ENCODE data around the gene TGM2.

The TGM2 gene

GRCh38 chr20:38129893-38130609 is 35.0 kb downstream of the TGM2 start:
- no peak for DNase-seq

DNA sequence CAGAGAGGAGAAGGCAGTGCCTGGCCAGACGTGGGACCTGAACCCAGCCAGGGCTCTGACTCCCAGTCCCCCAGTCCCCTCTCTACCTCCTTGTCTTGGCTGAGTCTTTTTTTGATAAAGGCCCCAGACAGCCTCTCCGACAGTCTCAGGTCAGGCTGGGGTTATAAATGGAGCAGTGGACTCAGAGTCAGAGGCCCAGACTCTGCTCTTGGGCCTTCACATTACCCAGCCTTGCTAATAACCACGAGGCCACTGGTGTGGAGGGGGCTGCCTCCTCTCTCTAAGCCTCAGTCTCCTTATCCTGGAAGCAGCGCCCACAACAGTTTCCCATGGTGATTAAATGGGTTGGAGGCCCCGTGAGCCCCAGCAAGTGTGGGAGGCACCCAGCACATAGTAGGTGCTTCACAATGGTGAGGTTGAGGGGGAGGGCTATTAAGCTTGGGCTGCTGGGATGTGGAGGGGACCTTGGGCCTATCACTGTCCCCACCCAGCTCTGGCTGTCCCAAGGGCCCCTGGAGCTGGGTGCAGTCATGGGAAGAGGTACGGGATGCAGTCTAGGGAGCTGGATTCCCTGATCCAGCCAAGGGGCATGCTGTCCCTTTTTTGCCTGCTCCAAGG is 35.7 kb downstream of the TGM2 start:
- no peak for DNase-seq

DNA sequence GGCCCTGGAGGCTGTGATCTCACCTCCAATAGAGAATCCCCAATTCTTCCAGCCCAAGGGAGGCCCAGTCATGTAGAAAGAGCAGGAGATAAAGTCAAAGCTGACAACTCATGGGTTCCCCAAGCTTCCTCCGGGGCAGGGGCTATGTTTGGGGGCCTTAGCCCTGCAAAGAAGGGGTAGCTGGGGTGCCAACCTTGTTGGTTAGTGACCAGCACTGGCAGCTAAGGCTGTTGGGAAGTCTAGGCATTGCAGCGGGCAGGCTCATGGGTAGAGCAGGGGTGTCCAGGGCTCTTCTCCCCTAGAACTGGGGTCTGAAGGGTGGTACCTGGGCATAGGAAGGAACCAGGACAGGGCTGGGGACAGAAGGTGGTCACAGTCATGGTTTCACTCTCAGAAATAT is 36.4 kb downstream of the TGM2 start:
- no peak for DNase-seq

DNA sequence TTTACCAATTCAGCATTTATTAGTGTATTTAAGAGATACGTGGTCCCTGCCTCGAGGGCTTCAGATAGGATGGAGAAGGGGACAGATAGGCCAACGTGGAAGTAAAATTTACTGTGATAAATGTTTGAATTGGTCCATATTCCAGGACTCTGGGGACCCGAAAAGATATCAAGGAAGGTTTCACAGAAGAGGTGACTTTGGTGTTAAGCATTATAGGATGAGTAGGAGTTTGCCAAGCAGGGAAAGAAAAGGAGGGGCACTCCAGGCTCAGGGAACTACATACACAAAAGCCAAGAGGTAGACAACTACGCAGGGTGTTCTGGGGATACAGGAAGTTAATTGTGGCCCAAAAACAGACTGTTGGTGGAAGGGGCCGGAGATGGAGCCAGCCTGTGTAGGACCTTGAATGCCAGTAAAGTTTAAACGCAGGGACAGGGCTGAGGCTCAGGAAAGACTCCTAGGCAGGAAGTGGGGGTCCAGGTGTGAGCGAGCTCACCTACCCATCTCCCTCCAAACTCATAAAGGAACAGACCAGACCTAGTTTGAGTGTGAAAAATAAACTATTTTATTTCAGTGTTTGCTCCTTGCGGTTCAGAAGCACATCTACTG is 37.0 kb downstream of the TGM2 start:
- DNase-seq = no peak

DNA sequence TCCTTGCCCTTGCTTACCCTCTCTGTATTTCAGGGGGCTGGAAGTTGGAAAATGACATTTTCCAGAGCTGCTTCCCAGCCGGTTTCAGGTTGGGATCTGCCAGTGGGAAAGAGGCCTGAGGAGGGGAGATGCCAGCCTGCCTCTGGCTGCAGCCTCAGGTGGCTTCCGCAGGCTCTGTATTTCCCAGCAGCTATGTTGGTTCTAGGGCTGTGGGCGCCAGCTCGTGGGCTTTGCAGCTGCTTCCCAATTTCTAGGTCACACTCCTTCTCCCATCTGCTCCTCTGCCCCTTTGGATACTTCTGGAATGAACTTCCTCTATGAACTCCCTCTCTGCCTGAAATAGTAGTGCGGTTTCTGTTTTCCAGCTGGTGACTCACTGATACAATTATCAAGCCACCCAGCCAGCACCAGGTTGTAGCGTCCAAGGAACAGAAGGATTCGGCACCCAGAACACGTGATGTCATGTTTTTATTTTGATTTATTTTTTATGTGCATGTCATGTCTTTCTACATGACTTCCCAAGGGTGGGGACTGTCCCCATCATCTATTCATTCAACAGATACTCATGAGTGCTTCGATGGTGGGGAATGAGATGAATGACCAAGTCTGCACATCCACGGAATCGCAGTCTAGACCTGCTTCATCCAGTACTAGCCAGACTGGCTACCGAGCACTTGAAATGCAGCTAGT is 38.0 kb downstream of the TGM2 start:
- no peak for DNase-seq

DNA sequence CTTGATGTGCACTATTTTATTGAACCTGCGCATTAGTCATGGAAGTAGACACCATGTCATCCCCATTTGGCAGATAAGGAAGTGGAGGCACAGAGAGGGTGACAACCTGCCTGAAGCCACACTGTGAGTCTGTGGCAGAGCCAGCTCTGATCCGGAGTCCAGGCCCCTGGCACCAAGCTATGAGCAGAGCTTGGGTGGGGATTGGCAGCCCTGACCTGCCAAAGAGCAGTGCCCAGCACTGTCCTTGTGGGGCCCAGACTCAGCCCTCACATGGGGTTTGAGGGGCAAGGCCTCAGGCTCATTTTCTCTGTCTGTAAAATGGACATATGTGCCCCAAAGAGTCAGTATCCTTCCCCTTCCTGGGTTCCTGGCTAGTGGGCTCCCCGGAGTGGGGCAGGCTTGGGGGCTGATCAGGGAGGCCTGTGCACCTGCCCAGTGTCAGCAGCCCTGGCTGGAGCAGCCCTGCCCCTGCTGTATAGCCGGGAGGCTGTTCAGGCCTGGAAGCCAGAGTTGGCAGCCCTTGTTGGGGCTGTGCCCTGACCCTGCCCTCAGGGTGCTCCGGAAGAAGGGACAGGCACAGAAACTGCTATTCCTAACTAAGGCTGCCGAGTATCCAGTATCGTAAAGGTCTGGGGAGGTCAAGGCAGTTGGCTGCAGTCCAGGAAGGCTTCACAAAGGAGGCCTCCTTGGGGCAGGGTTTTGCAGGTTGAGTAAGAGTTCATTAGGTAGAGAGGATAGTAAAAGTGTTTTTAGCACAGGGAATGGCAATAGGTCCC is 38.7 kb downstream of the TGM2 start:
- no peak for DNase-seq

GRCh38 chr20:38125157-38126056 is 39.7 kb downstream of the TGM2 start:
- DNase-seq = no peak

- DNase-seq = no peak
Observed at GRCh38 chr20:38123021-38123587, 42.0 kb downstream of the TGM2 start.

- DNase-seq = no peak
Observed at GRCh38 chr20:38121741-38122140, 43.3 kb downstream of the TGM2 start.

- DNase-seq = no peak
Observed at GRCh38 chr20:38120625-38120988, 44.5 kb downstream of the TGM2 start.

DNA sequence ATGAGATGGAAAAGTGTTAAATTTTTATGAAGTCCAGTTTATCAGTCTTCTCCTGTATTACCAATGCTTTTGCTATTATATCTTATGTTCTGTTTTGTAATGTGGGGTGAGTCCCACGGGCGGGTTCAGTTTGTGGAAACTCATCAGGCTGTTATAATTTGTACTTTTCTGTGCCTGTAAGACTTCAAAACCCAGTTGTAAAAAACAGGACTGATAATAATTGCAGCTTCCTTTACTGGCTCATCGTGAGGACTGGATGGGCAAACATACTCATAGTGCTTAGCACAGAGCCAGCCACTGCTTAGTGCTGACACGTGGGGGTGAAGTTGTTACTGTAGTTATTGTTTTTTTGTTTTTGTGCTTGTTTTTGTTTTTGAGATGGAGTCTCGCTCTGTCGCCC is 45.6 kb downstream of the TGM2 start:
- no peak for DNase-seq

GRCh38 chr20:38117635-38118034 is 47.4 kb downstream of the TGM2 start:
- no peak for DNase-seq

GRCh38 chr20:38117205-38117604 is 47.9 kb downstream of the TGM2 start:
- no peak for DNase-seq

- DNase-seq = no peak
Observed at GRCh38 chr20:38116409-38117165, 48.5 kb downstream of the TGM2 start.

- no peak for DNase-seq
Observed at GRCh38 chr20:38115896-38116295, 49.2 kb downstream of the TGM2 start.

GRCh38 chr20:38115205-38115604 is 49.9 kb downstream of the TGM2 start:
- no peak for DNase-seq

DNA sequence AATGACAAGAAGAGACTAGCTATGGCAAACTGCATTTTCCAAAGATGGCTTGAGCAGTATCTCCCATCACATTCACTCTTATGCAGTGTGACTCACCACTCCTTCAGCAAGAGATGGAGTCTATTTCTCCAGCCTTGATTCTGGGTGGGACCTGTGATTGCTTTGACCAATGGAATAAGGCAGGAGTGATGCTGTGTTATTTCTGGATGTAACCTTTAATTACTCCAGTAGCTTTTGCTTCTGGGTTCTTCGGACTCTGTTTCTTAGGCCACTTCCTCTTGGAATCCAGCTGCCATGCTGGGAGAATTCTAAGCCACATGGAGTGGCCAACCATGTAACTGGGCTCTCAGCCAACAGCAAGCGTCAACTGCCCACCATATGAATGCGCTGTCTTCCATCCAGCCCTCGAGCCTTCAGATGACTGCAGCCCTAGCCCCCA is 50.7 kb downstream of the TGM2 start:
- no peak for DNase-seq

DNA sequence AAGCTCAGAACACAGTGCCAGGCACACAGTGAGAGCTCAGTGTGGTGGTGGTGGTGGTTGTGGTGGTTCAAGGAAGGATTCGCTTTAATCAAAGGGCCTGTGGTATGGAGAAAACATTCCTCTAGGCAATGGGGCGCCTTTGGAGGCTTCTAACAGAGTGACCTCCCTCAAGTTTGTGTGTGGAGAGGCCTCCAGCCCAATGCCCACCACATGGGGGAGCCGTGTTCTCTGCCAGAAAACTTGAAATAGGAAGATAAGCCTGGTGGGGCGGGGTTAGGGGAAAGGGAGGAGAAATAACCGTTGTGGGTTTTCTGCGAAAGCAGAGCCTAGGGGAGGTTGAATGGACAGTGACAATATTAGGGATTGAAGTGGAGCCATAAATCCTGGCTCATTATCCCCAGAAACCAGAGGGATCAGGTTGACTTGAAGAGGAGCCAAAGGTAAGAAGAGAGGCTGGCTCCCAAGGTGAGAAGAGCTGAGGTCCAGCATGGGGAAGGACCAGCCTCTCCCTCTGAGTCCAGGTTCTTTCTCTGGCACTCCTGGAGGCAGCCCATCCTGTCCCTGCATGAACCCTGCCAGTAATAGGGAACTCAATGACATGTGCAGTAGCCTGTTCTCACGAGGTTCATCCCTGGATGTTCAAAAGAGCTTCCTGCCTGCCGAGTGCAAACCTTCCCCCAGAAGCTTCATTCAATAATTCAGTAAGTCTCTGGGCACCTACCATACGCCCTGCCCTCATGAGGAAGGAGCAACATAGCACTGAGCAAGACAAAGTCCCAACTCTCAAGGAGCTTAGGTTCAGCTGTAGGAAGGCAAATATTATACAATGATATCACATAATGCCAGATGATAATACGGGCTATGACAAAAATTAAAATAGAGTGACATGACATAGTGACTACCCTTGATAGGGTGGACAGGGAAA is 51.4 kb downstream of the TGM2 start:
- no peak for DNase-seq

DNA sequence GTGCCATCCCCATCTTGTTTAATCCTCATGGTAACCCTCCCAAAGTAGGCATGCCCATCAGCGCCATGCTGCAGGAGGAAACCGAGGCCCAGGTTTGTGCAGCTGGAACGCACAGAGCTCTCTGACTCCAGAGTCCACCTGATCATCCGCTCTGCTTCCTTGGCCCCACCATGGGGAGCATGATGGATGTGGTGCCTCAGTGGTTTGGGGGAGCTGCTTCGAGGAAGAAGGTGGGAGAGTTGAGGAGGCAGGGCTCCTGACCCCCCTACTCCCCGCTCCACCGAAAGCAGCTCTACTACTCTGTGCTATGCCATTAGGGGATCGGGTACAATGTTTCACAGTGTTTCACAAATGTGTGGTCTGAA is 52.2 kb downstream of the TGM2 start:
- no peak for DNase-seq
